Stimulated activated memory B cell treated with anti-CD40 and anti-IgM and Interleukin-4, amounts not matched to agents 10 μg/mL and 1 μg/mL and 100 μg/mL, for 72 hours (primary cell): ENCODE measurements around the gene APOBR.
"Not testable (repeated sequence)": the region's sequence is repeated elsewhere in the genome, so short reads cannot be mapped to it uniquely, and the experiment has no call there.

Source experiments
- ATAC-seq: fragments of 150-1000 bp; cut with Tn5 transposase; 2 replicates; pipeline ENCODE4 v1.10.0; 2021
- H3K27ac Mint-ChIP-seq: one replicate; pipeline ENCODE4 v1.8.0; 2022; ENCODE audit warnings: mild to moderate bottlenecking, mixed read lengths
- H3K27me3 Mint-ChIP-seq: one replicate; pipeline ENCODE4 v1.8.0; 2022; ENCODE audit warnings: mixed read lengths
- H3K36me3 Mint-ChIP-seq: one replicate; pipeline ENCODE4 v1.8.0; 2022; ENCODE audit warnings: mixed read lengths
- H3K4me1 Mint-ChIP-seq: one replicate; pipeline ENCODE4 v1.8.0; 2022; ENCODE audit warnings: mixed read lengths
- H3K4me3 Mint-ChIP-seq: one replicate; pipeline ENCODE4 v1.8.0; 2022; ENCODE audit warnings: mild to moderate bottlenecking, moderate library complexity, mixed read lengths
- H3K9me3 Mint-ChIP-seq: one replicate; pipeline ENCODE4 v1.8.0; 2022; ENCODE audit warnings: mixed read lengths

Gene APOBR

GRCh38 chr16:28494121-28494851 is at the start of gene APOBR:
APOBR (plus strand) TSS chr16:28494643; CDS start chr16:28494682, 39 bp downstream.
- Mint-ChIP-seq H3K36me3 (peaks cover 2% of the 10 kb centered on the region), H3K27ac (peak within 1 kb of the TSS; percentile 100), H3K9me3 (no peaks in the 10 kb centered on the region), H3K27me3 (no peaks in the 10 kb centered on the region), H3K4me1 (peaks cover 49% of the 10 kb centered on the region), H3K4me3 (peak within 1 kb of the TSS; percentile 74)
- peak; percentile 84 for ATAC-seq

GRCh38 chr16:28446388-28446787 is 48.1 kb upstream of the APOBR start:
- ATAC-seq, H3K36me3 Mint-ChIP-seq, H3K27me3 Mint-ChIP-seq, H3K27ac Mint-ChIP-seq, H3K4me1 Mint-ChIP-seq, H3K9me3 Mint-ChIP-seq, H3K4me3 Mint-ChIP-seq: not testable (repeated sequence)

GRCh38 chr16:28447081-28447480 is 47.4 kb upstream of the APOBR start:
- ATAC-seq, H3K4me1 Mint-ChIP-seq, H3K27me3 Mint-ChIP-seq, H3K27ac Mint-ChIP-seq, H3K36me3 Mint-ChIP-seq, H3K4me3 Mint-ChIP-seq, H3K9me3 Mint-ChIP-seq: not testable (repeated sequence)

GRCh38 chr16:28473714-28474265 is 20.7 kb upstream of the APOBR start:
- Mint-ChIP-seq H3K9me3 (no peaks in the 10 kb centered on the region), H3K4me1 (peaks cover 11% of the 10 kb centered on the region), H3K27me3 (no peaks in the 10 kb centered on the region), H3K36me3 (peaks cover 42% of the 10 kb centered on the region), H3K27ac (peak overlapping the region; percentile 18), H3K4me3 (no peak overlapping the region)
- ATAC-seq, result peak; percentile 61

GRCh38 chr16:28475221-28475620 is 19.2 kb upstream of the APOBR start:
- no peaks in the 10 kb centered on the region for H3K9me3 Mint-ChIP-seq
- H3K4me3 Mint-ChIP-seq, result no peak overlapping the region
- H3K36me3 Mint-ChIP-seq, result peaks cover 51% of the 10 kb centered on the region
- H3K27me3 Mint-ChIP-seq, result no peaks in the 10 kb centered on the region
- no peak overlapping the region for H3K27ac Mint-ChIP-seq
- peaks cover 11% of the 10 kb centered on the region for H3K4me1 Mint-ChIP-seq
- no peak for ATAC-seq

GRCh38 chr16:28477311-28477920 is 17.0 kb upstream of the APOBR start:
- H3K9me3 Mint-ChIP-seq, result no peaks in the 10 kb centered on the region
- ATAC-seq, result no peak
- H3K4me1 Mint-ChIP-seq, result peaks cover 11% of the 10 kb centered on the region
- no peak overlapping the region for H3K4me3 Mint-ChIP-seq
- H3K36me3 Mint-ChIP-seq, result peaks cover 66% of the 10 kb centered on the region
- no peak overlapping the region for H3K27ac Mint-ChIP-seq
- H3K27me3 Mint-ChIP-seq, result no peaks in the 10 kb centered on the region

GRCh38 chr16:28478506-28479180 is 15.8 kb upstream of the APOBR start:
- no peak for ATAC-seq
- Mint-ChIP-seq H3K36me3 (peaks cover 70% of the 10 kb centered on the region), H3K27ac (no peak overlapping the region), H3K9me3 (no peaks in the 10 kb centered on the region), H3K4me1 (peaks cover 5% of the 10 kb centered on the region), H3K27me3 (no peaks in the 10 kb centered on the region), H3K4me3 (no peak overlapping the region)

GRCh38 chr16:28482026-28482425 is 12.4 kb upstream of the APOBR start:
- no peak overlapping the region for H3K27ac Mint-ChIP-seq
- no peak for ATAC-seq
- H3K4me1 Mint-ChIP-seq, result peaks cover 2% of the 10 kb centered on the region

GRCh38 chr16:28483361-28483760 is 11.1 kb upstream of the APOBR start:
- not testable (repeated sequence) for H3K4me3 Mint-ChIP-seq, H3K27me3 Mint-ChIP-seq, H3K9me3 Mint-ChIP-seq, H3K4me1 Mint-ChIP-seq, ATAC-seq
- peak overlapping the region; percentile 50 for H3K27ac Mint-ChIP-seq
- H3K36me3 Mint-ChIP-seq, result peaks cover 68% of the 10 kb centered on the region

More at GRCh38 chr16:28482026-28482425, 12.4 kb upstream of the APOBR start:
- H3K9me3 Mint-ChIP-seq, result no peaks in the 10 kb centered on the region
- H3K4me3 Mint-ChIP-seq, result no peak overlapping the region
- no peaks in the 10 kb centered on the region for H3K27me3 Mint-ChIP-seq
- peaks cover 71% of the 10 kb centered on the region for H3K36me3 Mint-ChIP-seq

- H3K36me3 Mint-ChIP-seq, result peaks cover 63% of the 10 kb centered on the region
Measured at GRCh38 chr16:28486266-28486665, 8.2 kb upstream of the APOBR start.

GRCh38 chr16:28491230-28491969 is 3.0 kb upstream of the APOBR start:
- Mint-ChIP-seq H3K27ac (peak overlapping the region; percentile 100), H3K27me3 (no peaks in the 10 kb centered on the region), H3K4me3 (peak overlapping the region; percentile 98), H3K36me3 (peaks cover 28% of the 10 kb centered on the region), H3K4me1 (peaks cover 55% of the 10 kb centered on the region), H3K9me3 (no peaks in the 10 kb centered on the region)
- ATAC-seq, result no peak

More at GRCh38 chr16:28486266-28486665, 8.2 kb upstream of the APOBR start:
- Mint-ChIP-seq H3K27me3 (no peaks in the 10 kb centered on the region), H3K4me3 (no peak overlapping the region), H3K9me3 (no peaks in the 10 kb centered on the region), H3K4me1 (peaks cover 18% of the 10 kb centered on the region), H3K27ac (no peak overlapping the region)
- ATAC-seq, result no peak

GRCh38 chr16:28491970-28492474 is 2.4 kb upstream of the APOBR start, which contains the start of gene CLN3:
CLN3 (minus strand) TSS chr16:28492074; CDS start chr16:28491759, 315 bp downstream.
- Mint-ChIP-seq H3K4me3 (peak within 1 kb of the TSS; percentile 98), H3K9me3 (no peaks in the 10 kb centered on the region), H3K4me1 (peaks cover 58% of the 10 kb centered on the region), H3K27ac (peak within 1 kb of the TSS; percentile 100), H3K27me3 (no peaks in the 10 kb centered on the region), H3K36me3 (peaks cover 22% of the 10 kb centered on the region)
- ATAC-seq, result peak; percentile 92

- peak overlapping the region; percentile 100 for H3K27ac Mint-ChIP-seq
- ATAC-seq, result no peak
- H3K27me3 Mint-ChIP-seq, result no peaks in the 10 kb centered on the region
- H3K36me3 Mint-ChIP-seq, result peaks cover 17% of the 10 kb centered on the region
- H3K9me3 Mint-ChIP-seq, result no peaks in the 10 kb centered on the region
- peaks cover 53% of the 10 kb centered on the region for H3K4me1 Mint-ChIP-seq
- peak overlapping the region; percentile 98 for H3K4me3 Mint-ChIP-seq
Measured at GRCh38 chr16:28492511-28492910, 1.9 kb upstream of the APOBR start.

- peaks cover 52% of the 10 kb centered on the region for H3K4me1 Mint-ChIP-seq
- no peaks in the 10 kb centered on the region for H3K36me3 Mint-ChIP-seq
- no peak for ATAC-seq
Measured at GRCh38 chr16:28495098-28495793, 803 bp downstream of the APOBR start.

More at GRCh38 chr16:28495098-28495793, 803 bp downstream of the APOBR start:
- H3K27ac Mint-ChIP-seq, result peak overlapping the region; percentile 100
- peak overlapping the region; percentile 74 for H3K4me3 Mint-ChIP-seq
- H3K9me3 Mint-ChIP-seq, result no peaks in the 10 kb centered on the region
- no peaks in the 10 kb centered on the region for H3K27me3 Mint-ChIP-seq
